ENCODE results near the gene TPX2. TPM values are rescaled to one million over a fixed set of nuclear protein-coding genes. Genes with fewer than 3 reads are reported as not detected.

The TPX2 gene
- total RNA-seq, 1 donor from 2014 or later = 0.78 TPM

- DNase-seq (ENCODE audit: low spot score) = no peak
- intact Hi-C loops (cut with DNase I) = no loop called here
These were observed 10.1 kb downstream of the TPX2 start for GRCh38 chr20:31749223-31749622.

DNA sequence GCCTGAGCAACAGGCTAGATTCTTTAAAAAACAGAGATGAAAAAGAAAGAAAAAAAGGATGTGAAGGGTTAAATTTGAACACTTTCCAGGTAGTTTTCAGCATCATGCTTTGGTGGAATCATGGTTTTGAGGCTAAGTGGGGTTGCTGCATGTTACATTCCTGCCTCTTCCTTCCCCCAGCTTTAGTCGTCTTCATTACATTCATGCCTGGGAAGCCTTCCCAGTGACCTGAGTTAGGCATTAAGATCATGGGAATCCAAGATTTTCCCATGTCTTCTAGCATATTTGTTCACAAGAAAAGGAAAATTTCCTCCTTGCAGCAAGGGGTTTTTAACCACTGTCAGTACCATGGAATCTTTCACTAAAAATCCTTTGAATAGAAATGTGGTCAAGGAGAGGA, 12.0 kb downstream of the TPX2 start:
- intact Hi-C loops (cut with DNase I) = no loop called here
- DNase-seq (ENCODE audit: low spot score) = no peak

DNA sequence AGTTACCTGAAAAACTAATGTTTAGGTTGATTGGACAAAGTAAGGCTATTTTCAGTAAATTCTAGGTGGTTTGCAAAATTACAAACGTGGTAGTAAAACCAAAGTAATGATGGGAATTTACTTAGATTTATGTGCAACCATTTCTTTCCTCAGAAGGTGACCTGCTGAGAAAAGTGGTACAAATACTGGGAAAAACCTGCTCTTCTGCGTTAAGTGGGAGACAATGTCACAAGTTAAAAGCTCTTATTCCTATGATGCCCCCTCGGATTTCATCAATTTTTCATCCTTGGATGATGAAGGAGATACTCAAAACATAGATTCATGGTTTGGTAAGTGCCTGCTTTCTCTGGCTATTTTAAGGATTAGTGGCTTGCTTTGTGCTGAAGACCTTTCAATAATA, 18.2 kb downstream of the TPX2 start:
- intact Hi-C loops (cut with DNase I) = no loop called here
- no peak for DNase-seq (ENCODE audit: low spot score)

GRCh38 chr20:31758521-31758920, 19.4 kb downstream of the TPX2 start:
- DNase-seq (ENCODE audit: low spot score) = no peak
- intact Hi-C loops (cut with DNase I) = no loop called here

DNA sequence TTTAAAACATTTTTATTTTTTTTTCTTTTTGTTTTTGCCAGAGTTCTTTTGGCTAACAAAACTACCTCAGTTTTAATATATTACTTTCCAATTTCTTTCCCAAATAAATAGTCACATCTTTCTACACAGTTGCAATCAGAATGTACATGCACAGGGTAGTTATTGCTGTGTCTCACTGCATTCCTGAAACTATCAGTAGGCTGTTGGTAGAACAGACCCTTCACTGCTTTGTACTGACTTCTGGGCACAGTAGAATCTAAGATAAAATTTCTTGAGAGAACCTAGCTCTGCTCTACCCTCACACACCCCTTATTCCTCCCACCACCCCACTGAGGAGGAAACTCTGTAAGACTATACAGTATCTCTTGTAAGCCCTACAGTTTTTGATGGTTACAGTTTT, 19.9 kb downstream of the TPX2 start:
- DNase-seq (ENCODE audit: low spot score) = no peak
- intact Hi-C loops (cut with DNase I) = no loop called here

- intact Hi-C loops (cut with DNase I) = no loop called here
- no peak for DNase-seq (ENCODE audit: low spot score)
These were observed 20.9 kb downstream of the TPX2 start for GRCh38 chr20:31759836-31760518.

GRCh38 chr20:31760519-31761240, 21.6 kb downstream of the TPX2 start:
- DNase-seq (ENCODE audit: low spot score) = no peak
- intact Hi-C loops (cut with DNase I) = no loop called here

DNA sequence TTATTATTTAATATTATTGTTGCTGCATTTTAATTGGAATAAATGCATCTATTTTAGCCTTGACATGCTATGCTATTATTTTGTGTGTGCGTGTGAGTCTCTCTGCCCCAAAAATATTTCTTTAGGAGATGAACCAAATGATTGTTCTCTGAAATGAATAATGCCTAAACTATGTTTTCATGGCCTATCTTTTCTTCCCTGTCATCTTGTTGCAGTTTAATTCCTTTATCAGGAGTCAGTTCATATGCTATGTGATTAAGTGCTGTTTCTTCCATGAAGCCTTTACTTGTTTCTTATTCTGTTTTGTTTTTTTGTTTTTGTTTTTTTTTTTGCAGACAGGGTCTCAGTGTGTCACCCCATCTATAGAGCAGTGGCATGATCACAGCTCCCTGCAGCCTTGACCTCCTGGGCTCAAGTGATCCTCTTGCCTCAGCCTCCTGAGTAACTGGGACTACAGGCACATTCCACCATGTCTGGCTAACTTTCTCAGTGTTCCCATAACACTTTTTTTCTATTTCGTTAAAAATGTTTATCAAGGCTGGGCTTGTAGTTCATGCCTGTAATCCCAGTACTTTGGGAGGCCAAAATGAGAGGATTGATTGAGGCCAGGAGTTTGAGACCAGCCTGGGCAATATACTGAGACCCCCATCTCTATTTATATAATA, 25.7 kb downstream of the TPX2 start:
- intact Hi-C loops (cut with DNase I) = no loop called here
- DNase-seq (ENCODE audit: low spot score) = no peak

DNA sequence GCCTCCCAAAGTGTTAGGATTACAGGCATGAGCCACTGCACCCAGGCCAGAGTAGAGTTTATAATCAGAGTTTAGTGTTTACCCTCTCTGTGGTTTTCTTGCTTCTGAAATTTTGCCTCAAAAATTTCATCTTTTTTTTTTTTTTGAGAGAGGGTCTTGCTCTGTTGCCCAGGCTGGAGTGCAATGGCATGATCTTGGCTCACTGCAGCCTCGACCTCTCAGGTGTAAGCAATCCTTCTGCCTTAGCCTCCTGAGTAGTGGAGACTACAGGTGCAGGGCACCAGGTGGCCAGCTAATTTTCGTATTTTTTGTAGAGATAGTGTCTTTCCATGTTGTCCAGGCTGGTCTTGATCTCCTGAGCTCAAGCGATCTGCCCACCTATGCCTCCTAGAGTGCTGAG, 28.7 kb downstream of the TPX2 start:
- no peak for DNase-seq (ENCODE audit: low spot score)
- intact Hi-C loops (cut with DNase I) = no loop called here

DNA sequence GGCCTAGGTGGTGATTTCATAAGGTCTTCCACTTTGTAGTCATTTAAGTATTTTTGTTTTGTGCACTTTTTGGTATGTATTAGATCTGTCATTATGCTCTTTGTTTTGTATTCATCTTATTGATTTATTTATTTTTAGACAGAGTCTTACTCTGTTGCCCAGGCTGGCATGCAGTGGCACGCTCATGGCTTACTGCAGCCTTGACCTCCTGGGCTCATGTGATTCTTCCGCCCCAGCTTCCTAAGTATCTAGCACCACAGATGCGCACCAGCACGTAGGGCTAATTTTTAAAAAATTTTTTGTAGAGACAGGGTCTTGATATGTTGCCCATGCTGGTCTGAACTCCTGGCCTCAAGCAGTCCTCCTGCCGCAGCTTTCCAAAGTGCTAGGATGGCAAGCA, 30.6 kb downstream of the TPX2 start:
- DNase-seq (ENCODE audit: low spot score) = no peak
- intact Hi-C loops (cut with DNase I) = no loop called here

- no peak for DNase-seq (ENCODE audit: low spot score)
- intact Hi-C loops (cut with DNase I) = no loop called here
These were observed 31.2 kb downstream of the TPX2 start for GRCh38 chr20:31770243-31770642.

- intact Hi-C loops (cut with DNase I) = no loop called here
- no peak for DNase-seq (ENCODE audit: low spot score)
These were observed 35.3 kb downstream of the TPX2 start for GRCh38 chr20:31774408-31774807.

GRCh38 chr20:31780839-31781238, 41.7 kb downstream of the TPX2 start:
- intact Hi-C loops (cut with DNase I) = no loop called here
- no peak for DNase-seq (ENCODE audit: low spot score)

DNA sequence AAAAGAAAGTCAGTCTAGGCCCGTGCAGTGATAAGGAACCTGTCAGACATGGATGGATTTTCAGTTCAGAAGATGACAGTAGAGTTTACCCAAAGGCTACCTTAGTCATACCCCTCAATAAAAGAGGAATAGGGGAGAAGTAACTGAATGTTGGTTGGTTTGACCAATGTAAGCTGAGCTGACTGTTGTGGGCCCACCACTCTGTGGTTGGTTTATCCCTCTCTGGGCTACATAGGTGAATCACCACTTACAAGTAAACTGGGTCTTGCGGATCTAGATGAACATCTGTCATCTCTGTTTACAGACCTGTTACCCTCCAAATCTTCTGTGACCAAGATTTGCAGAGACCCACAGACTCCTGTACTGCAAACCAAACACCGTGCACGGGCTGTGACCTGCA, 42.9 kb downstream of the TPX2 start:
- intact Hi-C loops (cut with DNase I) = no loop called here
- DNase-seq (ENCODE audit: low spot score) = no peak

GRCh38 chr20:31784354-31785044, 45.4 kb downstream of the TPX2 start:
- intact Hi-C loops (cut with DNase I) = no loop called here
- DNase-seq (ENCODE audit: low spot score) = no peak

GRCh38 chr20:31785089-31785488, 46.0 kb downstream of the TPX2 start:
- no peak for DNase-seq (ENCODE audit: low spot score)

GRCh38 chr20:31788578-31788977, 49.5 kb downstream of the TPX2 start:
- intact Hi-C loops (cut with DNase I) = no loop called here
- DNase-seq (ENCODE audit: low spot score) = no peak

More at GRCh38 chr20:31785089-31785488, 46.0 kb downstream of the TPX2 start:
- intact Hi-C loops (cut with DNase I) = no loop called here

DNA sequence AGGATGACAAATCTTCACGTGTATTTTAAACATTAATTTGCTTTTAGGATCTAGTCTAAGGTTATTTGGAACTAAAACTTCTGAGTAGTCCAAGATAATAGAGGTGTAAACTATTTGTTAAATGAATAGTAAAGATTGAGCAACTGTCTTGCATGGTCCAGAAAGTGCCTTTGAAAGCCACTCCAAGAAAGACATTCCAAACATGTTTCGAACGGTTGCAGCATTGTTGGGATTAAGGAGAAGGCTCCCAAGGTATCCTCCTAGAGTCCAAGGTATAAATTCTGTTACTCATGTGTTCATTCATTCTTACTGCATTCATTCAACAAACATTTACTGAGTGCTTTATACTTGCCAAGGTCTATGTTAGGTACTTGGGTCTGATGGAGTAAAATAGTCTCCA, 51.3 kb downstream of the TPX2 start:
- intact Hi-C loops (cut with DNase I) = no loop called here
- no peak for DNase-seq (ENCODE audit: low spot score)

GRCh38 chr20:31797364-31797763, 58.3 kb downstream of the TPX2 start:
- intact Hi-C loops (cut with DNase I) = no loop called here
- no peak for DNase-seq (ENCODE audit: low spot score)

GRCh38 chr20:31801508-31801907, 62.4 kb downstream of the TPX2 start:
- no peak for DNase-seq (ENCODE audit: low spot score)
- intact Hi-C loops (cut with DNase I) = no loop called here
